Ramos (cell line): ENCODE data around the gene CDCA5.

Source experiments
- in situ Hi-C: fragments of 300-500 bp; cut with MboI; formaldehyde crosslinking; loops from one replicate; pipeline ENCODE4 v1.14.3; 2022; ENCODE audit warnings: low sequenced_read_pairs; ENCODE audit not compliant: unreplicated experiment

The CDCA5 gene

DNA sequence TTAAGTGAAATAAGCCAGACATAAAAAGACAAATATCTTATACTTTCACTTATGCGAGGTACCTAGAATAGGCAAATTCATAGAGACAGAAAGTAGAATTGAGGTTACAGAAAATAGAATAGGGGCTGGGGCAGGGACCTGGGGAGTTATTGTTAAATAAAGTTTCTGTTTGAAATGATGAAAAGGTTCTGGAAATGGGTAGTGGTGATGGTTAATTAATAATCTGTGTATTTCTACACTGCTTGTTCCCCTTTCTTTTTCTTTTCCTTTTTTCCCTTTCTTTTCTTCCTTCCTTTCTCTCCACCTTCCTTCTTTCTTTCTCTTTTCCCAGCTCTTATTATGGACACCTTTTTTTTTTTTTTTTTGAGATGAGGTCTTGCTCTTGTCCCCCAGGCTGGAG, 28.3 kb downstream of the CDCA5 start:
- in situ Hi-C loops = no loop called here

GRCh38 chr11:65053827-65054508, 29.9 kb downstream of the CDCA5 start:
- in situ Hi-C loops = no loop called here

- in situ Hi-C loops = no loop called here
Measured at GRCh38 chr11:65051398-65051858, 32.4 kb downstream of the CDCA5 start.

DNA sequence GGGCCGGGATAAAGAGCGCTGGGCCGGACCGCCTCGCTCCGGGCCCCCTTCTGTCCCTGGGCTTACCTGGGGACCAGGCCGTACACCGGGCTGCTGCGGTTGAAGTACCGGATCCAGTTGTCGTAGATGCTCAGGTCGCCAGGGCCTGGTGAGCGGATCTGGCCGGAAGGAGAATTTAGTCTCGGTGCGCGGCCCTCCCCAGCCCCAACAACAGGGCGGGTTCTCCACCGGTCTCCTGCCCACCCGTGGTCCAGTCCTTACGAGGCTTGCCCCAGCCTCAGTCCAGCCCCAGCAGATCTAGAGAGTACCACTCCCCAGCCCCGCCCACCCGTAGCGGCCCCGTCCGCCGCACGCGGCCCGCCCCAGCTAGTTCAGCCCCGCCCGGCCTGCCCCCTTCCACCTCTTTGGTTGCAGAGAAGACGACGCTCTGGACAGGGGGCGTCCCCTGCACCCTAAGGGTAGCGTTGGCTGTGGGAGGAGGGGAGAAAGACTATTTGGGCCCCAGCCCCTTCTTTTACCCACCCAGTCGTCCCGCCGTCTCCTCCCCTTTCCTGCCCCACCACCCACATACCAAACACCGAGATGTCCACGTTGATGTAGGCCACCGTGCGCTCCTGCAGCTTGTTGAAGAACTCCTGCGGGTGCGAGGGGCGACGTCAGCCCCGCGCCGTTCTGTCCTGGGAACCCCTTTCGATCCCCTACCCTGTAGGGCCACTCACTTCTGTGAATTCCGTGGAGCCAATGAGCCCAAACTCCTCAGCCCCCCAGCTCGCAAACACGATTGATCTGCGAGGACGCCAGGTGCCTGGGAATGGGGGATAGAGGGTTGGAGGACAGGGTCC, 36.0 kb downstream of the CDCA5 start:
- in situ Hi-C loops = no loop called here

DNA sequence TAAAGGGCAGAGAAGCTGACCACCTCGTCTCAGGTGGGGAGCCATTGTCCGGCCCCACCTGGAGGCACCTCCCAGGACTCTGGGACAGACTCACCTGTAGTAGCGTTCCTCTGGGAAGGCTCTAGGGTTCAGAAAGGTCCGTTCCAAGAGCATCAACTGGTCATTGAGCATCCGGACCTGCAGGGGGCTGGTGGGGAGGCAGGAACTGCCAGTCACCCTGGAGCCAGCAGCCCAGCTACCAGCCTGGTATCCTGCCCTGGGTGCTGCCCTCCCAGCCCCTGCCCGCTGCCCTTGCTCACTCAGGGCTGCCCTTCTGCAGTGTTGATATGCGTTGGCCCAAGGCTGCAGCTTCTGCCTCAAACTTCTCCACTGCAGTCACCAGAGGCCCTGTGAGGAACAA, 38.1 kb downstream of the CDCA5 start:
- in situ Hi-C loops = no loop called here

- in situ Hi-C loops = no loop called here
Measured at GRCh38 chr11:65045061-65045460, 38.8 kb downstream of the CDCA5 start.

- in situ Hi-C loops = no loop called here
Measured at GRCh38 chr11:65043881-65044501, 39.8 kb downstream of the CDCA5 start.

GRCh38 chr11:65042891-65043290, 40.9 kb downstream of the CDCA5 start:
- in situ Hi-C loops = no loop called here

- in situ Hi-C loops = no loop called here
Measured at GRCh38 chr11:65040847-65041622, 42.8 kb downstream of the CDCA5 start, which contains the start of gene SAC3D1. Gene SAC3D1 (plus strand): TSS chr11:65041210. CDS start chr11:65041293, 83 bp downstream.

DNA sequence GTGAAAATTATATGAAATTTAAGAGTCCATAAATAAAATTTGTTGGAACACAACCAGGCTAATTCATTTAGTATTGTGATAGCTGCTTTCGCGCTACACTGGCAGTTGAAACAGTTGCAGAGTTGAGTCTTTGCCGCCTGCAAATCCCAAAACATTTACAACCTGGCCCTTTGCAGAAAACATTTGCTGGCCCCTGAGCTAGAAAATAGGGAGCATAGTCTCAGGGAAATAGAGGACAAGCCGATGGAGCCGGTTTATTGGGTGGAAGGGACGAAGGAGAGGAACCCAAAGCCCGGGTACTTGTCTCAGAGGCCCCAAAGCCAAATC, 43.4 kb downstream of the CDCA5 start:
- in situ Hi-C loops = no loop called here

- in situ Hi-C loops = no loop called here
Measured at GRCh38 chr11:65036931-65037330, 46.9 kb downstream of the CDCA5 start.

GRCh38 chr11:65035579-65035978, 48.3 kb downstream of the CDCA5 start:
- in situ Hi-C loops = no loop called here

- in situ Hi-C loops = no loop called here
Measured at GRCh38 chr11:65034423-65034822, 49.4 kb downstream of the CDCA5 start.

- in situ Hi-C loops = no loop called here
Measured at GRCh38 chr11:65032216-65032615, 51.6 kb downstream of the CDCA5 start.
